HS-27A (cell line): ENCODE data around the gene ADCK2.
"Not testable (repeated sequence)": the region's sequence is repeated elsewhere in the genome, so short reads cannot be mapped to it uniquely, and the experiment has no call there.

Source experiments
- DNase-seq: peaks from one replicate; pipeline ENCODE4 v3.0.0-alpha.2; 2012; ENCODE audit warnings: low read depth, missing footprints

Gene ADCK2

DNA sequence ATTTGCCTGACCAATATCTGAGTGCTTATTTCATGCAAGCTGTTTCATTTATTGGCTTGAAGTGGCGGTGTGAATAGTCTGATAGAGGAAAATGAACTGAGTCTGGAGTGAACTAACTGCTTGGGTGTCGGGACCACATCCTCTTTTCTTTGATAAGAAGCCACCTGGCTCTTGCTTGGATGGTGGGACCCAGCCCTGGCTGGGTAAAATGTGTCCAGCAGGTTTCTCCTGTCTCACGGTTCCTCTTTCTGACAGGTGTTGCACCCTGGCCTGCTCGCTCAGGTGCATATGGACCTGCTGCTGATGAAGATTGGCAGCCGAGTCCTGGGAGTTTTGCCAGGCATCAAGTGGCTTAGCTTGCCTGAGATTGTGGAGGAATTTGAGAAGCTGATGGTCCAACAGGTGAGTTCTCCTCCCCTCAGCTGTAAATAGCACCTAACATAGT is 1.6 kb downstream of the ADCK2 start:
- no peak for DNase-seq

DNA sequence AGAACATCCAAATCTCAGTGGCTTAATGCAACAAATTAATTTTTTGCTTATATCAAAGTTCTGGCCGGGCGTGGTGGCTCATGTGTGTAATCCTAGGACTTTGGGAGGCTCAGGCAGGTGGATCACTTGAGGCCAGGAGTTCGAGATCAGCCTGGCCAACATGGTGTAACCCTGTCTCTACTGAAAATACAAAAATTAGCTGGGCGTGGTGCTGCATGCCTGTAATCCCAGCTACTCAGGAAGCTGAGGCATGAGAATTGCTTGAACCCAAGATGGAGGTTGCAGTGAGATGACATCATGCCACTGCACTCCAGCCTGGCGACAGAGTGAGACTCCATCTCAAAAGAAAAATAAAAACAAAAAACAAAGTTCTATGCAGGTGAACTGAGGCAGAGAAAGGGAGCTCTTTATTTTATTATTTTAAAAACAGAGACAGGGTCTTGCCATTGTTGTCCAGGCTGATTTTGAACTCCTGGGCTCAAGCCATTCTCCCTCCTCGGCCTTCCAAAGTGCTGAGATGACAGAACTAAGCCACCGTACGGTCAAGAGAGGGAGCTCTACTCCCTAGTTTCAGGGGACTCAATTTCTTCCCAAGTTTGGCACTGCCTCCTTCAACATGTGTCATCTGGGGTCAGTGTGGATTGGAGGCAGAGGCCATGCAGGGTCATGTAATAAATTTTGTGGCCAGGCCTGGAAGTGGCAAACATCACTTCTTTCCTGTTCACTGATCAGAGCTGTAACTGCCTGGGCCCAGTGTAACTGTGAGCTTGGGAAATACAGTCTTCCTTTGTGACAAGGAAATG is 2.4 kb downstream of the ADCK2 start:
- no peak for DNase-seq

DNA sequence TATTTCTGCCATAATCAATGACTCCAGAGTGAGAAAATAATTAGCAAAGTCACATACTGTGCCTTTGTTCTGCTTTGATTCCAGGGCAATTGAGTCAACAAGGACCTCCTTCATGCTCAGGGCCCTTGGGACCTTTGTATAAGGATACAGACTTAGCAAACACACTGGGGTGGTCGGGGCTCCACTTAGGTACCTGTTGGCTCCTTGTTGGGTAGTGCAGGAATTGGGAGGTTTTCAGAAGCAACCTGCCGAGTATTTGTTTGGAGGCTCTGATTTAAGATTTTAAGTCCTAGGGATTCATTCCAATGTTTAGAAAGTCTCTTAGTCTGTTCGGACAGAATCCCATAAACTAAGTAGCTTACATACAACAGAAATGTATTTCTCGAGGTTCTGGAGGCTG is 3.0 kb downstream of the ADCK2 start:
- no peak for DNase-seq

DNA sequence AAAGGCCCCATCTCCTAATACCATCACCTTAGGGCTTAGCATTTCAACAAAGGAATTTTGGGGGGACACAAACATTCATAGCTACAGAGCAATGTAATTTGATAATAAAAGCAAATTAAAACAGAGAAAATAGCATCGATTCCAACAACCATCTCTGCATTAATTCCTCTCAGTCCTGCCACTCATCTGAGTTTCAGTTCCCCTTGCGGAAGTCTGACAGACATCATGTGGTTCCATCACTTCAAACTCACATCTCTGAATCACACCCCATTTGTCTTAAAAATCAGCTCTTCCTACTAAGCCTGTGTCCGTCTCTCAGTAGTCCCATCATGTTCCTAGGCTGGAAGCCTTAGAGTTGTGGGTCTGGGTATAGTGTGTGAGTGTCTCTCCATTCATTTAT is 3.6 kb downstream of the ADCK2 start:
- no peak for DNase-seq

DNA sequence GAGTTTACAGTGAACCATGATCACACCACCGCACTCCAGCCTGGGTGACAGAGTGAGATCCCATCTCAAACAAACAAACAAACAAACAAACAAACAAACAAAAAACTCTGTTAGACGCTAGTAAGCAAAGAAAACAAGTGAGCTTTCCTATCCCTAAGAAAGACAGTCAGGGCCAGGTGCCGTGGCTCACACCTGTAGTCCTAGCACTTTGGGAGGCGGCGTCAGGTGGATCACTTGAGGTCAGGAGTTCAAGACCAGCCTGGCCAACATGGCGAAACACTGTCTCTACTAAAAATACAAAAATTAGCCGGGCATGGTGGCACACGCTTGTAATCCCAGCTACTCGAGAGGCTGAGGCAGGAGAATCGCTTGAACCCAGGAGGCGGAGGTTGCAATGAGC is 4.2 kb downstream of the ADCK2 start:
- not testable (repeated sequence) for DNase-seq

DNA sequence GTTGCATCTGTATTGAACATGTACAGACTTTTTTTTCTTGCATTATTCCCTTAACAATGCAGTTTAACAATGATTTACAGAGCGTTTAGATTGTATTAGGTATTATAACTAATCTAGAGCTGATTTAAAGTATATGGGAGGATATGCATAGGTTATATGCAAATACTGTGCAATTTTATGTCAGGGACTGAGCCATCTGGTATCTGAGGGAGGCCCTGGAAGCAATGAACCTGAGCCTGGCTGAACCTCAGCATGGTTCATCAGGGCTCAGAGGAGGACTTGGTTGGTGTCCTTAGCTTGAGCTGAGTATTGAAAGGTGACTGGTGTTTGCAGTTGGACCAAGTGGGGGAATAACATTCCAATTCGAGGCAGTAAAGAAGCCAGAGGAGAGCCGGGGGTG is 4.8 kb downstream of the ADCK2 start:
- DNase-seq = no peak

DNA sequence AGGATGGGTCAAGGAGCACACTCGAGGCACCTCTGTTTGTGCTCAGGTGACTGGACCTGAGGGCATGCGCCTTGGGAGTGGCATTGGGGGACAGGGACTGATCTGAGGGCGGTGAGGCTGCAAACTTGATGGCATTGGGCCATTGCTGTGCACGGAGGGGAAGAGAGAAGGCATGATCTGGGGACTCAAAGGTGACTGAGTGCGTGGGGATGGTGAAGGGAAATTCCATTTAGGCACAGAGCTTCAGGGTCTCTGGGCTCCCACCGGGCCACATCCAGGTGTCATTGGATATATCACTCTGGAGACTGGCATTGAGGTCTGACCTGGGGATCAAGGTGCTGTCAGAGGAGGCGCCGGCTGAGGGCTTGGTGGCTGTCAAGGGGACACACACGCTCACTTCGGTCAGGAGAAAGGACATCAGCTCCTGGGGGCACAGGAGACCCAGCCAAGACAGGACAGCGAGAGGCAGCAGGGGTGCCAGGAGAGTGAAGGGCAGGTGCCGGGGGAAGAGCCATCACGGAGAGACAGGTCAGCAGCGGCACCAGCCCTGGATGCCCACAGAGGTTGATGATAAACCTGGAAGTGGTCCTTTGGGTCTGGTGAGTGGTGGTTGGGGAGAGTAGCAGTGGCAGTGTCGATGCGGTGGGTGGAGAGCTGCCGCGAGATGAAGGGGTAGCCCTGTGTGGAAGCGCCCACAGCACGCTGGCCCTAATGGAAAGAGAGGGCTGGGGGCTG is 5.5 kb downstream of the ADCK2 start:
- no peak for DNase-seq

DNA sequence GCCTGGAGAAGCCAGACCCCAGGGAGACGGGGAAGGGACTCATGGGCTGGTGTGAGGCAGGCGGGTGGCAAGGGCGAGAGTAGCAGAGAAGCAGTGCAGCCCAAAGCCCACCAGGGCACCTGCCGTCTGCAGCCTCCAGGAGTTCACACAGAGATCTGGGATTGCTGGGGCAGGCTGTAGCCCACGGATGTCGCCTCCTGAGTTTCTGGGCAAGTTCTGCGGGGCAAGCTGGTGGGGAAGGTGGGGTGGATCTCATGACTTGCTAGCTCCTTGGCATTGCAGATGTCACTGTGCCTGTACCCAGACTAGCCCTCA is 6.0 kb downstream of the ADCK2 start:
- DNase-seq = no peak

DNA sequence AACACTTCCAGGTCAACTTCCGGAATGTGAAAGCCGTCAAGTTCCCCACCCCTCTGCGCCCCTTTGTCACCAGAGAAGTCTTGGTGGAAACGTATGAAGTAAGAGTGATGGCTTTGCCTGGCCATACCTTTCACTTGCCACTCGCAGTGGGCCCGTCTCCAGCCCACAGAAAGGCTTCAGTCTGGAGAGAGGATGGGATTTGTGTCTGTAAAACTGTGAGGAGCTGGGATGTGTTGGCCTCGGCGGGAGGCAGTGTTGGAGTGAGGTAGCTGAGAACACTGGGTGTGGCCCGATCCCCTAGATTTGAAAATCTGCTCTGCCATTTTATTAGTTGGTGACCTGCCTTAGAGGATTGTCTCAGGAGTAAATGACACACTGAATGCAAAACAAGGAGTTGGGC is 6.4 kb downstream of the ADCK2 start:
- no peak for DNase-seq

DNA sequence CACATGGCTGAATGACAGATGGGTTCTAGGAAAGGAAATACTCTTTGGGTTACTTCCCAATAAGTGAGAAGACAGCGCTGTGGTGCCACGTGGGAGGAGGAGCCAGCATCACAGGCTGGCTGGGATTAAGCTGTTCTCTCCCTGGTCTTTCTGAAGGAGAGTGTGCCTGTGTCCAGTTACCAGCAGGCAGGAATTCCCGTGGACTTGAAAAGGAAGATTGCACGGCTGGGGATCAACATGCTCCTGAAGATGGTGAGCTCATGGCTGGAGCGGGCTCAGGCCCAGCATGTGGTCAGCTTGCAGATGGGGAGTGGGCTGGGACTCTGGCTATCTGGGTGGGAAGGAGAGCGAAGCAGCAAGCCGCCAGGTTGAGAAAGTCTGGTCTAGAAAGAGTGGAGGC is 8.1 kb downstream of the ADCK2 start:
- DNase-seq = no peak

DNA sequence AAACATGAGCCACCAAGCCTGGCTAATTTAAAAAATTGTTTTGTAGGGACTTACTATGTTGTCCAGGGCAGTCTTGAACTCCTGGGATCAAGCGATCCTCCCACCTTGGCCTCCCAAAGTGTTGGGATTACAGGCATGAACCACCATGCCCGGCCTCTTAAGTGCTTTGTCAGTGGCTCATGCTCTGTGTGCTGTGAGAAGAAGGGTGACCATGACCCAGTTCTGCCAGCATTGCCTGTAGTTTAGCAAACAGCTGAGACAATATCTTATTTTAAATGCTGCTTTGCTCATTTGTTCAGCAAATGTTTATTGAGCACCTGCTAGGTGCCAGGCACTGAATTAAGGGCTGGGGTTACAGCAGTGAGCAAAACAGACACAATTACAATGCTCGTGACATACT is 9.0 kb downstream of the ADCK2 start:
- DNase-seq = no peak

DNA sequence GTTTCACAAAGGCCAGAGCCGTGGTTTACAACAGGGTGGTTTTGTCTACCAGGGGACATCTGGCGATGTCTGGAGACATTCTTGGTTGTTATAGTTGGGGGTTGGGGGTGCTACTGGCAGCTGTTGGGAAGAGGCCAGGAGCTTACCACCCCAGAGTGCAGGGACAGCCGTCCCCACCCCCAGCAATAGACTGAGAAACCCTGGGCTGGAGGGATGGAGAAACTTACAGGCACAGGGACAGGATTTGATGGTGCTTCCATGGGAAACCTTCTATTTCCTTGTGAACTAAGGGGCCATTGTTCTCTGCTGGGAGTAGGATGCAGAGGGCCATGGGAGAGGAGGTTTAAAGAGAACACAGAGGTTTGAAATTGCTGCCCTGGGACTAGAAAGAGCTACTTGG is 10.9 kb downstream of the ADCK2 start:
- DNase-seq = no peak

DNA sequence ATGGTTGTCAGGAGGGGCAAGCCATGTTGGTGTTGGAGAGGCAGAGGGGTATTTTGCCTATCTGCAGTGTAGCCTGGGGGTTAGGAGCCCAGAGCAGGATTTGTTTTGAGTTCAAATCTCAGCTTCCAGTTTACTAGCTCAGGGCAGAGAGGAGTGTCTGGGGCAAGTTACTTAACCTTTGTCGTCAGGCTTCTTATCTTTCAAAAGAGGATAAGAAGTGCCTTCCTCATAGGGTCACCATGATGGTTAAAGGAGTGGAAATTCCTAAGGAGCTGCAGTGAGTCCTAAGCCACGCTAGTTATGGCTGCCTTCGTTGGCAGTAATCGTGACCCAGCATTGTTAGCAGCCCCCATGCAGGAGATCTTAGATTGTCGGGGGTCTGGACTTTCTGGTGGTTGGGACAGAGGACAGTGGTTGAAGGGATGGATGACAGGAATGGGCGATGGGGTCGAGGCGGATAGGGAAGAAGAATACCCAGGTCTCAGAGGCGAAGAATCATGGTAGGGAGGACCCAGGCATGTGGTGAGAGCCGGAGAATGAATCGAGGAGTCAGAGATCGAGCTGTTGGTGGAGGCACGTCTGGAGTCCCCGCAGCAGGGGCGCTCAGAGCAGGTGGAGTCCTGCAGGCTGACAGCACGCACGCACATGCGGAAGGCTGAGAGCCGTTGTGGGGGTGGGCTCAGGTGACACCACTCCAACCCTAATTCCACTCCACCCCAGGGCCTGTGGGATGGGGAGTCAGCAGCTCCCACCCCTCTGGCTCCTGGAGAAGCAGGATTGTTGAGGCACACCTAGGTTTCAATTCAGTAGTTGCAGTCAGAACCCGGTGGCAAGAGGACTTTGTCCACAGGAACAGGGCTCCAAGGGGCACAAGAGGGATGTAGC is 11.6 kb downstream of the ADCK2 start:
- no peak for DNase-seq

DNA sequence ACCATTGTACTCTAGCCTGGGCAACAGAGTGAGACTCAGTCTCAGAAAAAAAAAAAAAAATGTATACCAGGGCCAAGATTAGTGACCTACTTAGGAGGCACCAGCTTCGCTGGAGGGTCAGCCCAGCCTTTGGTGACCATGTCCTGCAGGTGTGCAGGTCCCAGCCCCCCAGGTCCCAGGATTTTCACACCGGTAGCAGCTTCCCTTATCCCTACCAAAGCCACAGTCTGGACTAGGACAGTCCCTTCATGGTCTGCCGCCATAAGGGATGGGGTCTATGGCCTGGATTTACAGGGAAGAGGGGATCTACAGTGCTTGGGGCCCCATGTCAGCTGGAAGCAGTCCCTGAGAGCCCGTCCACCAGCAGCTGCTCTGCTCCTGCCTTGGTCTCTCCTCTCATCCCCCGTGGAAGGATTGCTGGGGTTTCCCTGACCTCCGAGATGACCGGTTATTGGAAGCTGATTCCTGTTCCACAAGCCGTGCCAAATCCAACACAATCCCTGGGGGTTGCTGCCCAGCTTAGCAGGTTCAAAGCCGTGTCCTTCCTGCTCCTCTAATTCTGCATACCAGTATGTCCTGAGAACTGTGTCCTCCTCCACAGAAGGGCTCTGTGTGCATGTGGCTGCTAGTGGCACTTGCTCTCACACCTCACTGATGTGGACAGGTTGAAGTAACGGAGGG is 12.8 kb downstream of the ADCK2 start:
- DNase-seq = no peak

DNA sequence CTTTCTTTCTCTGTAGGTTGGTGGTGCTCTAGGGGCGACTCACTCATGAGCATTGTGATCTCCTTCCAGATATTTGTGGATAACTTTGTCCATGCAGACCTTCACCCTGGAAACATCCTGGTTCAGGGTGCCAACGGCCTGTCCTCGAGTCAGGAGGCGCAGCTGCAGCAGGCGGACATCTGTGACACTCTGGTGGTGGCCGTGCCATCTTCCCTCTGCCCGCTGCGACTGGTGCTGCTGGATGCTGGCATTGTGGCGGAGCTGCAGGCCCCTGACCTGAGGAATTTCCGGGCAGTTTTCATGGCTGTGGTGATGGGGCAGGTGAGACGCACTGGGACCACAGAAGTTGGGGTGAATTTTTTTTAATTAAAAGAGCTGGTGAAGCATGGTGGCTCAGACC is 14.2 kb downstream of the ADCK2 start:
- no peak for DNase-seq

DNA sequence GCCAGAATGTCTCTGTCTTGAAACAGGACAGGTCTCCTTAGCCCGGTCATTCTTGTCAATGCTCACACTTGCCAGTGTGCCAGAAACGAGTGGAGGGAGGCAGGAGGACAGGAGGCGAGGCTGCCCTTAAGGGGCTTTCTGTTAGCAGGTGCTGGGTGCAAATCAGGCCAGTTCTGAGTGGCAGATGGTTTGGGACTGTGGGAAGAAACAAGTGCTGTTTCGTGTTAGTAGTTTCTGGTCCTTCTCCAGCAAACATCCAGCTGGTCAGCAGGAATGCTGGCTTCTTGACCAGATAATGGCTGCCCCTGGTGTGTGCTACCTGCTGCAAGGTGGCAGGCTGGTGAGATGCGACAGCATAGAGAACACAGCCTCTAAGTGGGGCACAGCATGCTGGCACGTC is 15.6 kb downstream of the ADCK2 start:
- no peak for DNase-seq

DNA sequence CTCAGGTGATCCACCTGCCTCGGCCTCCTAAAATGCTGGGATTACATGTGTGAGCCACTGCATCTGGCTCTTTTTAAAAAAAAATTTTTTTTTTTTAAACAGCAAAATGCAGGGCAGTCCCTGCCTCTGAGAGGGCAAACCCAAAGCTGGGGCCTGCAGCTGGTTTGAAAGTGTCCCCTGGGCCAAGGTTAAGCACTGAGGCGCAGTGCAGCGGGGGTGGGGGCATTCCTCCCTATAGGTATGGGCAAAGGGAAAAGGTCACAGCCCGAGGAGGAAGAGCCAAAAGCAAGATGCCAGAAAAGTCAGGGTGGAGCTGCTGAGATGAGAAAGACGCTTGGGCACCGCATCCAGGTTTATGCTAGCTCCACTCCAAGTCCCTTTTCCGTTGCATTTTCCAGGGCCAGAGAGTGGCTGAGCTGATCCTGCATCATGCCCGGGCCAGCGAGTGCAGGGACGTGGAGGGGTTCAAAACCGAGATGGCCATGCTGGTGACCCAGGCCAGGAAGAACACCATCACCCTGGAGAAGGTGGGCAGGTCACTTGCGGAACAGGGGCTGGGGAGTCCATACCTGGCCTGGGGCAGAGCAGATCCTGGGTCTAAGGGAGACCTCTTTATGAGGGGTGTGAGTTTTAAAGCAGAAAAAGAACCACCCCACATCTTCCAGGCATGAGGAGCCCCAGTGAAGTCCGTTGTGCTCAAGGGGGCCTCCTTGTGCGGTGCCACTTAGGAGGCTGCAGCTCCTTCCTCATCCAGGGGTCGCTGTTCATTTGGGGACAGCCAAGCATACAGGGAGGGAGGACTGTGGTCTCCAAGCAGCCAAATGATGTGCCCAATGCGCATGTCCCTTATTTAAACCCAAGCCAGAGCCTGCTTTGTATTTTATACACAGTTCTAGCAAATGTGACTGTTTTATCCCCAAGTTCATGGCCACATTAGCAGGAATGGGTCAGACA is 16.7 kb downstream of the ADCK2 start:
- DNase-seq = no peak

DNA sequence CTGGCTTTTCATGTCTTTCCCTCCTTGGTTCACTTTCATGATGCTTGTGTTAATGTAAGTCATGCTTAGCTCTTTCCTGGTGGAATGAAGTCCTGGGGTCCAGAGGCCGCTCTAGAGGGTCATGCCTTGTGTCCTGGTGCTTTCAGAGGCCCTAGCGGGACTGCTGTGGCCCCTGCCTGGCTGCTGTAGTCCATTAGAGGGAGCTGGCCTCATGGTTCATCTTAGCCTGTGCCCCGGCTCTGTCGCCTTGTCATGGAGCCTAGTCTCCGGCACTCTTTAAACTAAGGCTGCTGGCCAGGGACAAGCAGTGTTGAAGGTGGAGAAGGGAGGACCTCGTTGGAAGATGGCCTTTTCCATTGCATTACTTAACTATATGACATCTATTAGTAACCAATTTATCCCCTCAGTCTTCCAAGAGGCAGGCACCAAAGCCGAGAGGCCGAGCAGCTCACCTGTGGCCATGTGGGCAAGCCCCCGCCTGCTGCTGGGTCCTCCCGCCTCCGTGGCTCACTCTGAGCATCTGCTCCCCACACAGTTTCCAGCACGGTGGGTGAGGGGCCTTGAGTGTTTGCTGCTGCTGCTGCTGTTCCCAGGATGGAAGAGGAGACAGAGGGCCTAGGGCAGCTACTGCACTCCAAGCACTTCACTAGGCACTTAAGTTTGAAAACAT is 18.8 kb downstream of the ADCK2 start:
- no peak for DNase-seq

DNA sequence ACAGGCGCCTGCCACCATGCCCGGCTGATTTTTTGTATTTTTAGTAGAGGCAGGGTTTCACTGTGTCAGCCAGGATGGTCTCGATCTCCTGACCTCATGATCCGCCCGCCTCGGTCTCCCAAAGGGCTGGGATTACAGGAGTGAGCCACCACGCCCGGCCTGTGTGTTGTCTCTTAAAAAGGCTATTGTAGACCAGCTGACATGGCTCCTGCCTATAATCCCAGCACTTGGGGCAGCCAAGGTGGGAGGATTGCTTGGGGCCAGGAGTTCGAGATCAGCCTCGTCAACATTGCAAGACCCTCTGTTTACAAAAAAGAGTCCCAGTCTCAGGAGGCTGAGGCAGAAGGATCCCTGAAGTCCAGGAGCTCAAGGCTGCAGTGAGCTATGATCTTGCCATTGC is 21.1 kb downstream of the ADCK2 start:
- DNase-seq = not testable (repeated sequence)

DNA sequence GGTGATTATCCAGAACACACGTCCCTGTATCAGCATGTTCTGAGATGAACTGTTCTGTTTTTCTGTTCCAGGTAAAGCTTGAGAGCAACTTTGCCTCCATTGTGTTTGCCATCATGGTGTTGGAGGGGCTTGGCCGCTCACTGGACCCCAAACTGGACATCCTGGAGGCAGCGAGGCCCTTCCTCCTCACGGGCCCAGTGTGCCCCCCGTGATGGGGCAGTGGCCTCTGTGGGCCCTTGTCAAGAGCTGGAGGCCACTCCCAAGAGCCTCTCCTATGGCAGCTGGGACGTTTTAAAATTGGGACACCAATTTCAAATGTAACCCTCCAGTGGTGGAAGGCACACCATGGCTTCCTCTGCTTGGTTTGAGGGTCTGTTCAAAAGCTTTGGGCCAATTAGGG is 21.8 kb downstream of the ADCK2 start:
- DNase-seq = no peak

DNA sequence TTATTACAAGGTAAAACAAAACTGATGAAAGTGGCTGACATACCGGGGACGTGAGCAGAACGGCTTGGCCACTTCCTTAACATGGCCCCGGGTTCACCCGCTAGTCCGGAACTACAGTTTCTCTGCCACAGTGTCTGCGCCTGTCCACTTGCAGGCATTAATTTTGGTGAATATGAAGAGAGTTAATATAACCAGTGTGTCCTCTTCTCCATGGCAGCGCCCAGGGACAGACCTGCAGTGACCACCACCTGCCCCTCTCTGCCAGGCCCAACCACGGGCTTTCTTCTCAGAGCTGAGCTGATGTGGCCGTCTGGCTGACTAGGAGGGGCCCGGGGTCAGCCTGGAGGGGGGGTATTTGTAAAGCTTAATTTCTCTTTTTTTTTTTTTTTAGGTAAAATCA is 22.6 kb downstream of the ADCK2 start:
- no peak for DNase-seq
